H1 (cell line): ENCODE results near the gene CARM1. TPM values are rescaled to one million over a fixed set of nuclear protein-coding genes. Genes with fewer than 3 reads are reported as not detected.
A peak's percentile ranks its signal among the peaks of the same experiment; 100 is the strongest.

Experiments
- CTCF ChIA-PET: fragments of 300-600 bp; sonication (Branson Sonifier 250); formaldehyde crosslinking; loops from one replicate; lab custom pipeline; 2021; ENCODE audit not compliant: partially characterized antibody; lab: Charles Lee
- POLR2A ChIA-PET: fragments of 300-600 bp; sonication (Branson Sonifier 250); formaldehyde crosslinking; loops from one replicate; lab custom pipeline; 2021; ENCODE audit warnings: inconsistent platforms; ENCODE audit not compliant: partially characterized antibody; lab: Charles Lee
- DNase-seq, 2 experiments: peaks; one replicate each; pipeline versions ENCODE4 v3.0.0 to v3.0.0-alpha.2; 2010 to 2022; ENCODE audit warnings: low spot score in 2 of 2, low read depth in 1 of 2, mixed read lengths in 1 of 2
- FAIRE-seq: peaks from 2 replicates; lab custom pipeline; 2011; peaks lifted over from hg19 to GRCh38; lab: Jason Lieb, UNC
- H2AFZ ChIP-seq: 2 replicates; pipeline ENCODE4 v1.8.1; 2012; ENCODE audit warnings: low read length, inconsistent platforms
- H2AK5ac ChIP-seq: 2 replicates; pipeline ENCODE4 v1.6.1; 2013; ENCODE audit warnings: low read depth, low read length
- H2BK120ac ChIP-seq: replicated peaks from 2 replicates; pipeline ENCODE3; 2013; ENCODE audit warnings: low read depth, low read length, inconsistent platforms
- H2BK12ac ChIP-seq: 2 replicates; pipeline ENCODE4 v1.6.1; 2013; ENCODE audit warnings: low read depth, low read length
- H2BK15ac ChIP-seq: 2 replicates; pipeline ENCODE4 v1.6.1; 2013; ENCODE audit warnings: low read length
- H2BK20ac ChIP-seq: 2 replicates; pipeline ENCODE4 v1.6.1; 2013; ENCODE audit warnings: low read length
- H2BK5ac ChIP-seq: 2 replicates; pipeline ENCODE4 v1.6.1; 2013; ENCODE audit warnings: low read depth, low read length
- H3K14ac ChIP-seq: 2 replicates; pipeline ENCODE4 v1.6.1; 2013; ENCODE audit warnings: inconsistent platforms; ENCODE audit not compliant: insufficient read length
- H3K18ac ChIP-seq: 2 replicates; pipeline ENCODE4 v1.6.1; 2013; ENCODE audit warnings: low read length; ENCODE audit errors: extremely low read depth
- H3K23ac ChIP-seq: 2 replicates; pipeline ENCODE4 v1.6.1; 2013; ENCODE audit warnings: inconsistent platforms; ENCODE audit not compliant: insufficient read length
- H3K23me2 ChIP-seq: 2 replicates; pipeline ENCODE4 v1.6.1; 2013; ENCODE audit warnings: low read depth, low read length
- H3K27ac ChIP-seq: 2 replicates; pipeline ENCODE4 v1.6.1; 2011; ENCODE audit warnings: low read depth, low read length, inconsistent platforms
- H3K27me3 ChIP-seq, 4 experiments: replicated peaks in 1 of 4; 1 replicate in 1 of 4; 2 replicates in 3 of 4; pipeline versions ENCODE4 v1.6.1 to v1.8.1; 2011 to 2013; ENCODE audit warnings: low read length in 3 of 4, mild to moderate bottlenecking in 3 of 4, inconsistent platforms in 2 of 4, mixed read lengths in 2 of 4, moderate library complexity in 1 of 4; ENCODE audit not compliant: control insufficient read depth in 3 of 4, insufficient read depth in 3 of 4; ENCODE audit errors: extremely low read depth in 1 of 4
- H3K36me3 ChIP-seq, 4 experiments: 2 replicates each; pipeline versions ENCODE4 v1.6.1 to v1.8.1; 2011 to 2013; ENCODE audit warnings: mild to moderate bottlenecking in 4 of 4, low read length in 3 of 4, moderate library complexity in 2 of 4, control low read depth in 1 of 4, inconsistent platforms in 1 of 4; ENCODE audit not compliant: insufficient read depth in 4 of 4, control insufficient read depth in 2 of 4
- H3K4ac ChIP-seq: replicated peaks from 2 replicates; pipeline ENCODE3; 2013; ENCODE audit warnings: low read length, low read depth, mixed read lengths, inconsistent platforms; ENCODE audit not compliant: insufficient read length
- H3K4me1 ChIP-seq, 4 experiments: replicated peaks in 1 of 4; 1 replicate in 1 of 4; 2 replicates in 3 of 4; pipeline versions ENCODE4 v1.6.1 to v1.8.1; 2011 to 2013; ENCODE audit warnings: low read length in 3 of 4, inconsistent platforms in 2 of 4, mixed read lengths in 1 of 4; ENCODE audit not compliant: insufficient read depth in 4 of 4, control insufficient read depth in 3 of 4
- H3K4me2 ChIP-seq, 2 experiments: 2 replicates each; pipeline versions ENCODE4 v1.6.1 to v1.8.1; 2011 to 2013; ENCODE audit warnings: low read depth in 2 of 2, low read length in 2 of 2, control low read depth in 1 of 2, inconsistent platforms in 1 of 2, mild to moderate bottlenecking in 1 of 2; ENCODE audit not compliant: insufficient read depth in 1 of 2
- H3K4me3 ChIP-seq, 4 experiments: fragments of 200-600, 300-600 bp in 1 of 4; sonication (generic), shearing (Covaris generic), sonication (Bioruptor Twin) in 1 of 4; 2 replicates each; pipeline versions ENCODE4 v1.5.1 to v1.8.1; 2011 to 2016; ENCODE audit warnings: low read length in 4 of 4, low read depth in 3 of 4, control low read depth in 2 of 4, inconsistent platforms in 2 of 4, mild to moderate bottlenecking in 2 of 4, mixed read lengths in 1 of 4, moderate library complexity in 1 of 4; ENCODE audit not compliant: insufficient read depth in 2 of 4; ENCODE audit errors: extremely low read depth in 1 of 4
- H3K56ac ChIP-seq: replicated peaks from 2 replicates; pipeline ENCODE3; 2013; ENCODE audit warnings: low read depth, mild to moderate bottlenecking, mixed read lengths, low read length, inconsistent platforms; ENCODE audit not compliant: insufficient read length
- H3K79me1 ChIP-seq: 2 replicates; pipeline ENCODE4 v1.6.1; 2013; ENCODE audit warnings: low read depth, low read length, control low read depth
- H3K79me2 ChIP-seq, 2 experiments: 2 replicates each; pipeline versions ENCODE4 v1.6.1 to v1.8.1; 2012 to 2013; ENCODE audit warnings: low read length in 2 of 2, mild to moderate bottlenecking in 2 of 2, inconsistent platforms in 1 of 2; ENCODE audit not compliant: insufficient read depth in 2 of 2, control insufficient read depth in 1 of 2
- H3K9ac ChIP-seq, 4 experiments: replicated peaks in 1 of 4; 1 replicate in 1 of 4; 2 replicates in 3 of 4; pipeline versions ENCODE4 v1.6.1 to v1.8.1; 2011 to 2013; ENCODE audit warnings: low read depth in 3 of 4, low read length in 3 of 4, control low read depth in 2 of 4, mild to moderate bottlenecking in 2 of 4, moderate library complexity in 2 of 4, inconsistent platforms in 1 of 4; ENCODE audit errors: extremely low read depth in 1 of 4
- H3K9me3 ChIP-seq, 2 experiments: 2 replicates each; pipeline versions ENCODE4 v1.6.1 to v1.8.1; 2012 to 2013; ENCODE audit warnings: mild to moderate bottlenecking in 2 of 2, moderate library complexity in 2 of 2, control low read depth in 1 of 2, inconsistent platforms in 1 of 2, low read depth in 1 of 2, low read length in 1 of 2, mixed read lengths in 1 of 2; ENCODE audit not compliant: insufficient read depth in 2 of 2
- H4K20me1 ChIP-seq, 2 experiments: replicated peaks in 1 of 2; 2 replicates each; pipeline versions ENCODE3 to v1.8.1; 2011 to 2013; ENCODE audit warnings: inconsistent platforms in 2 of 2, low read length in 2 of 2, mild to moderate bottlenecking in 1 of 2; ENCODE audit not compliant: insufficient read depth in 2 of 2, control insufficient read depth in 1 of 2
- H4K5ac ChIP-seq: 2 replicates; pipeline ENCODE4 v1.6.1; 2013; ENCODE audit warnings: low read length, low read depth, mixed read lengths, inconsistent platforms; ENCODE audit not compliant: insufficient read length
- H4K8ac ChIP-seq: 2 replicates; pipeline ENCODE4 v1.8.0; 2013; ENCODE audit warnings: mild to moderate bottlenecking, moderate library complexity, low read length, inconsistent platforms; ENCODE audit not compliant: insufficient read depth; ENCODE audit errors: extremely low read depth
- H4K91ac ChIP-seq: replicated peaks from 2 replicates; pipeline ENCODE3; 2013; ENCODE audit warnings: low read length, mixed read lengths, inconsistent platforms; ENCODE audit not compliant: insufficient read length
- BCL11A ChIP-seq, 2 experiments: IDR thresholded peaks; one replicate each; pipeline ENCODE4 v1.6.1; 2011; ENCODE audit warnings: low read depth in 2 of 2, low read length in 2 of 2, mild to moderate bottlenecking in 2 of 2
- CBX5 ChIP-seq: fragments of 300-800, 300-1000 bp; sonication (generic); IDR thresholded peaks from 2 replicates; pipeline ENCODE4 v1.7.1; 2016; ENCODE audit warnings: antibody characterized with exemption, low read length, low read depth
- GTF2F1 ChIP-seq: IDR thresholded peaks from 2 replicates; pipeline ENCODE4 v1.6.1; 2012; ENCODE audit warnings: low read depth, low read length, improper control_type of control experiment, borderline replicate concordance
- KDM4A ChIP-seq: IDR thresholded peaks from one replicate; pipeline ENCODE4 v1.7.1; 2012; ENCODE audit warnings: low read depth, mild to moderate bottlenecking, moderate library complexity, low read length, inconsistent platforms; ENCODE audit not compliant: severe bottlenecking
- POU5F1 ChIP-seq: IDR thresholded peaks from 2 replicates; pipeline ENCODE4 v1.6.1; 2011; ENCODE audit warnings: low read depth, mild to moderate bottlenecking, low read length, moderate library complexity
- RFX5 ChIP-seq: IDR thresholded peaks from 2 replicates; pipeline ENCODE4 v1.6.1; 2011; ENCODE audit warnings: low read depth, low read length, improper control_type of control experiment, borderline replicate concordance
- WGBS, 2 experiments: shearing (Covaris generic) in 1 of 2; methylation state at CpG; one replicate each; pipeline versions ENCODE4 v1.1.6 to v1.1.7; 2013 to 2015; ENCODE audit warnings: low lambda C conversion rate in 2 of 2, mixed read lengths in 2 of 2, inconsistent platforms in 1 of 2, low coverage in 1 of 2, missing lambda C conversion rate in 1 of 2; ENCODE audit not compliant: insufficient replicate concordance in 2 of 2, insufficient coverage in 1 of 2, insufficient read length in 1 of 2; ENCODE audit errors: extremely low coverage in 1 of 2, missing lambda C conversion rate in 1 of 2; 5-methylcytosine and 5-hydroxymethylcytosine counted together
- polyA plus RNA-seq, 7 experiments: library from polyadenylated mRNA; depleted of rRNA in 3 of 7; stranded (reverse) in 5 of 7; unstranded in 2 of 7; fragments of >200 nt in 5 of 7; fragments of 200-250 nt in 2 of 7; gene quantifications; 1 replicate in 5 of 7; 2 replicates in 1 of 7; 4 replicates in 1 of 7; pipeline versions ENCODE4 v1.2.1 to v1.2.3, GENCODE V29; 2011 to 2013; ENCODE audit warnings: missing spikeins in 2 of 7, mixed read lengths in 2 of 7
- total RNA-seq: library from RNA; stranded (reverse); fragmentation: NEBNext Ultra II Directional; extraction: Animal tissue kit (Norgen Biotek cat#: 25700); gene quantifications from 2 replicates; pipeline ENCODE4 v1.2.1, GENCODE V29; 2021
- TF ChIP-seq, protein P1 (sequence below): IDR thresholded peaks from 2 replicates; pipeline ENCODE4 v1.6.1; 2012; ENCODE audit warnings: inconsistent platforms

CARM1 gene
- total and polyA plus RNA-seq, 2 of the 8 experiments (the other 6 are each of a cell fraction or from before 2014, with no cell fraction given) = 134 to 164 TPM

DNA sequence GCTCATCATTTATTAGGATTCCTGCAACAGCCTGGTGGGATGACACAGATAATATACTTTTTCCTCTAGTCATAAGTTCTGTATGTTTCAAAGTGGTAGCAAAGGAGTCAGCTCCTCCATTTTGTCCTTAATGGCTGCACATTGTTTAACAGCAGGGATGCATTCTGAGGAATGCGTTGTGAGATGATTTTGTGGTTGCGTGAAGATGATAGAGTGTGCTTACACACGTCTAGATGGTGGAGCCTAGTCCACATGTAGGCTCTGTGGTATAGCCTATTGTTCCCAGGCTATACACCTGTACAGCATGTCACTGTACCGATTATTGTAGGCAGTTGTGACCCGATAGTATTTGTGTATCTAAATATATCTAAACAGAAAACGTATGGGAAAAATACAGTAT, 94.0 kb downstream of the CARM1 start:
- ChIA-PET CTCF (interaction anchor here (0.6 to 12.4 kb wide), 9 partner anchors 9 to 93 kb away, joined by 3 to 110 read pairs (median 4); no protein-coding TSS in a partner anchor), POLR2A (interaction anchor here (0.8 to 0.9 kb wide), 2 partner anchors 18 to 126 kb away, joined by 3 read pairs; no protein-coding TSS in a partner anchor)
- H3K4me1 ChIP-seq = peaks cover 0 to 12% (median 8%) of the 10 kb centered on the region in 4 experiments; a peak in 6 of 7 replicates
- no peak overlapping the region for H2BK20ac ChIP-seq
- DNase-seq (no peak), FAIRE-seq (no peak)
- no peak overlapping the region for H4K91ac ChIP-seq
- H2AFZ ChIP-seq = no peak overlapping the region
- H2BK12ac ChIP-seq = no peak overlapping the region
- H3K23me2 ChIP-seq = peaks cover 5% of the 10 kb centered on the region
- H3K36me3 ChIP-seq = no peaks in the 10 kb centered on the region
- no peaks in the 10 kb centered on the region for H3K9me3 ChIP-seq
- peak overlapping the region; percentile 61; the same call in 1 of the 2 replicates for H2BK5ac ChIP-seq
- H3K4me3 ChIP-seq = no peak overlapping the region
- H4K20me1 ChIP-seq = peaks cover 11 to 15% of the 10 kb centered on the region in 2 experiments
- H2AK5ac ChIP-seq = peak overlapping the region; percentile 28; the same call in 1 of the 2 replicates
- peaks cover 54 to 87% of the 10 kb centered on the region in 2 experiments for H3K79me2 ChIP-seq
- H3K27me3 ChIP-seq = no peaks in the 10 kb centered on the region
- H2BK15ac ChIP-seq = no peak overlapping the region
- H3K18ac ChIP-seq = no peak overlapping the region
- H3K14ac ChIP-seq = no peak overlapping the region
- peak overlapping the region in 1 of 2 experiments; percentile 35; a peak in 1 of 4 replicates for H3K4me2 ChIP-seq
- H4K5ac ChIP-seq = no peak overlapping the region
- no peak overlapping the region for H3K4ac ChIP-seq
- no peak overlapping the region for H3K27ac ChIP-seq
- H4K8ac ChIP-seq = no peak overlapping the region
- no peak overlapping the region for H2BK120ac ChIP-seq
- 88% methylated on average over 6 of the region's 6 CpGs; no CpG with 5 or more reads in 1 of the 2 experiments for WGBS, 2 experiments
- no peak overlapping the region for H3K9ac ChIP-seq
- no peak overlapping the region for H3K56ac ChIP-seq
- H3K23ac ChIP-seq = no peak overlapping the region
- peaks cover 23% of the 10 kb centered on the region for H3K79me1 ChIP-seq
- TF ChIP-seq KDM4A = no peak
- no peak for TF ChIP-seq GTF2F1
- TF ChIP-seq POU5F1 = no peak
- no peak for TF ChIP-seq RFX5
- TF ChIP-seq CBX5 = no peak
- TF ChIP-seq BCL11A (IDR thresholded peaks at IDR 0.05; ENCODE audit: low read depth in 2 of 2, low read length in 2 of 2) = no peak
- TF ChIP-seq, protein P1, sequence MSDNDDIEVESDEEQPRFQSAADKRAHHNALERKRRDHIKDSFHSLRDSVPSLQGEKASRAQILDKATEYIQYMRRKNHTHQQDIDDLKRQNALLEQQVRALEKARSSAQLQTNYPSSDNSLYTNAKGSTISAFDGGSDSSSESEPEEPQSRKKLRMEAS = no peak
